Activated naive CD4-positive, alpha-beta T cell (primary cell): ENCODE results near the gene DGKG.

ENCODE experiments used
- DNase-seq, 4 experiments: peaks; one replicate each; lab custom pipeline; 2025; lab: John Stamatoyannopoulos, UW

The DGKG gene

GRCh38 chr3:186318135-186318534, 43.9 kb downstream of the DGKG start:
- DNase-seq, result no peak

DNA sequence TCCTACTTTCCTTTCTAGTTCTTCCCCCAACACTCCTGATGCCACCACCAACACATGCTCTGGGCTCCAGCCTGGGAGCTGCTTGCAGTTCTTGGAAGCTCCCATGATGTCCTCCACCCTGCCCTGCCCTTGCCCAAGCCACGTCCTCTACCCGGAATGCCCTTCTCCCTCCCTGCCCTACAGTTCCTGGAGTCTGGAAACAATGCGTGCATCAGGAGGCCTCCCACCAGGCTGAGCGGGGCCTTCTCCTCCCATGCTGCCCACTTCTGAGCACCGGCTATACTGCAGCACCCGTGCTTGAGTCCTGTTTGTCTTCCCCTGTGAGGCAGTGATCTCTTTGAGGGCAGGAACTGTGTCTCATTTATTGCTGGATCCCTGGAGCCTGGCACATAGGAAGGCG, 44.6 kb downstream of the DGKG start:
- no peak for DNase-seq

GRCh38 chr3:186316666-186317260, 45.3 kb downstream of the DGKG start:
- DNase-seq, result no peak

DNA sequence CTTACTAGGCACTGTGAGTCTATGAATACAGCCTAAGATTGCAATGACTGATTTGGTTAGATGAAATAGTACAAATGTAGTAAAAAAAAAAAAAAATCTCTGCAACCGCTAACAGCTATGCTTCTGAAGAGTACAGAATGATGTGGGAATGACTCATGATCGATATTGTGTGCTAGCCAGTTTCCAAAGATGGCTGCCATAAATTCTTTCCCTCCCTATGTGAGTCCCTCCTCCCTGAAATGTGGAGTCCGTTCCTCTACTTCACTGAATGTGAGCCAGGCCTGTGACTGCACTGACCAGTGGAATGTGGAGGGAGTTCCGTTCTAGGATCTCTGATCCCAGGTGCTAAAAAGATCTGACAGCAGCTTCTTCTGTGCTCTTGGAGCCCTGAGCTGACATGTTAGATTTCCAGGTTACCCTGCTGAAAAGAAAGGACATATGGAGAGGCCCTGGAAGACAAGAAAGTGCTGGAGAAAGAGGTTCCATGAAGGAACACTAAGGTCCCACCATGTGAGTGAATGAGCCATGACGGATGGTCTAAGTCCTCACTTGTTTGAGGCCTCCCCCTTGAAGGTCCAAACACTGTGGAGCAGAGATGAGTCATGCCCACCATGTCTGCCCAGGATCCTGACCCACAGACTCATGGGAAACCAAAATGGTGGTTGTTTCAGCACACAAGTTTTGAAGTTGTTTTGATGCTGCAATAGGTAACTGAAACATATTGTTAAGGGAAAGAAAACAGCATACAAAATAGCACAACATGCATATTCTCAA, 46.3 kb downstream of the DGKG start:
- no peak for DNase-seq

GRCh38 chr3:186314896-186315295, 47.1 kb downstream of the DGKG start:
- no peak for DNase-seq

DNA sequence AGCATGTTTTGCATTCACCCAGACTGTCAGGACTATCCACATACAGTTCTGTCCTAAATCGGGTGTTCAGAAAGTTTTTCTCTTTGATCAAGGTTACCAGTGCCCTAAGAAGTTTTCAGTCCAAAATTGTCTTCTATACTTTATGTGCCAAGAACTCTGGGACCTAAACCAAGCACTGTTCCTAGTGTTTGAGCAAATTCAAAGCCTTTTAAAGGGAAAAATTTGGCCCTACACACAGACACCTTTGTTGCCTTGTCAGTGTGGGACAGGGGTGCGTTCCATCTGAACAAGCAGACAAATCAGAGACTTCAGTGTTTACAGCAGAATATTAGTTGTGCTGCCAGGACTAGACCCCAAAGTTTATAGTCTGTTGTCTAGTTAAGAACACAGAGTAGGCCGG, 50.6 kb downstream of the DGKG start:
- DNase-seq, result no peak

DNA sequence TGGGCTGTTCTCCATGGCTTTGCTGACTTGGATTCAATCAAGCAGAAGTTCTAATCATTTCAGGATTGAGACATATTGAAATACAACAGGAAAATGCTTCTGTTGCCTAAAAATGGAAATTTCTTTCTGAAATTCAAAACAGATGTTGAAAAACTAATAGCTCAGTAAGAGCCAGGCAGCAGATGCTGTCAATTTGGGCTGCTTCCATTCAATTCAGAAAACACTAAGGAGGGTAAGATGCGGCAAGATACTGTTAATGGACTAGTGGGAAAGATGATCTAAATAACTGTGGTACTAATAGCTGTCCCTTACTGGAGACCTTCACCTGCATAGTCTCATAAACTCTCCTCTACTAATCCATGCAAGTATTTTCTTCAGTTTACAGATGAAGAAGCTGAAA, 53.5 kb downstream of the DGKG start:
- DNase-seq, result no peak

DNA sequence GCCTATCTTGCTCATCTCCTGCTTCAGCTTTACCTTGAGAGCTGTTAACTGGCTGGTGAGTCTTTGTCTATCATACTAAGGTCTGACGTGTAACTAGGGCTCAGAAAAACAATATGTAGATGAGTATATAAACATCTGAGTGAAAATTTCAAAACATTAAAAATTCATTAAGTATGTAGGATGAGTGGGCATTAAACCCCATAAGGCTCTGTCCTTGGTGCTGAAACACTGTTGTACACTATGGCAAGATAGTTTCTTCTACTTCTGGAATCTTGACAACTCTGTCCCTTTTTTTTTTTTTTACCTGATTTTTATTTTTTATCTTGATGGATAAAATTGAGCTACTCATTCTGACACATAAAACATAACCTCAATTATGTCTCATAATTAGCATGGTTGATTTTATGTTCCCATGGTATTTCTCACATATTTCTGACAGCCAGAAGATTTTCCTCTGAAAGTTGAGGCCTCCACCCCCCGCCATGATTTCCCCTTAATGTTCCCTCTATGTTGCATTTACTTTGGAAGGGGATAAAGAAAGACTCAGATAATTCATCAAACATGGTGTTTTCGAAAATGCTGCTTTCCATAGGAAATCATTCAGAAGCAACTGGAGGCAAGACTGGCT, 54.3 kb downstream of the DGKG start:
- DNase-seq, result no peak

- DNase-seq, result no peak
Measured at GRCh38 chr3:186305286-186305685, 56.7 kb downstream of the DGKG start.

GRCh38 chr3:186303965-186304364, 58.1 kb downstream of the DGKG start:
- no peak for DNase-seq

- DNase-seq, result no peak
Measured at GRCh38 chr3:186299327-186299726, 62.7 kb downstream of the DGKG start.

DNA sequence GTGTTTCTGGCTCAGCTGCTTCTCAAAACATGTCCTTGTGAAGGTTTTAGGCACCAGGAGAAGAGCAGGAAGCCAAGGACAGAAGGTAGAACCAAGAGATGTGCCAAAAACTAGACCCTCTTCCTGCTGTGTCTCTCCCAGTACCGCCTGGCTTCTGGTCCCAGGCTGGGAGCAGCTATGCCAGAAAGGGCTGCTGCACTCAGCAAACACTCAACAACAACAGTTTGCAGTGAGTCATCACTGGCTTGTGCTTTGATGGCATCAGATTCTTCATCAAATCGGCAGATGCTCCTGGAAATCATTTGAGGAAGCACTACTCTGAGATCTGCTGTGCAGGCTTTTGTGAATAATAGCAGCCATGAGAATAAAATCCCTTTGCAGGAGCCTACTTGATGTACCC, 63.2 kb downstream of the DGKG start:
- DNase-seq, result no peak

- no peak for DNase-seq
Measured at GRCh38 chr3:186290796-186291195, 71.2 kb downstream of the DGKG start.

GRCh38 chr3:186287711-186288110, 74.3 kb downstream of the DGKG start:
- DNase-seq, result no peak

DNA sequence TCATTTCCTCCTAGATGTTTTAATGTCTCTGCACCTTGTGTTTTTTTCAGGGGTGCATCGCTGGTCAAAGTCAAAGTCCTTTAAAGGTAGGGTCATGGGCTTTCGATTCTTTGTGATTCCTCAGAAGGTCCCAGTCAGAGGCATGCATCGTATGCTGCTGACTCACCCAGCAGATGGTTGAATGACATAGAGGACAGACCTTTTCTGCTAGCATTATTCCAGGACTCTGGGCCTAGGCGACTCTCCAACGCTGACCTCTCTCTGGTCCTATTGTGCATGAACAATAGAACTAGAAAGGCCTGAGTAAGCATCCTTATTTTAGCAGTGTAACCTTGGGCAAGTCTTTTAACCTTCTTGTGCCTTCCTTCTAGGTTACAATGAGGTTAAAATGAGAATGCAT, 75.9 kb downstream of the DGKG start:
- DNase-seq, result no peak

DNA sequence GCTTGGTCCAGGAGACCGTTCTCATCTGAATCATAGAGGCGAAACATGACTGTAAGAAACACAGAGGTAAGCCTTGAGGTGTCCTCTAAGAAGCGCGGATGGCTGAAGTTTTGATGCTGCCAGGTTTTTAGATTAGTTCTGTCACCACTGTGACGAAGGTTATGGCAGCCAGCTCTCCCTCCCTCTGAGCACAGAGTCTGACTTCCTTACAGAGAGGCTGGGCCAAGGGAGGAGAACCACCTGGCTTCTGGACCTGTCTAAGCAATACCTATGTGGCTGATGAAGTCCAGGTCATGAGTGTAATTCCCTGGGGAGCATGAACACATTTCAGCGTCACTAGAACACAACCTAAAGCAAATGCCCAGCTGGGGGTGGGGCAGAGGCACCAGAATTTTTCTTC, 77.4 kb downstream of the DGKG start:
- DNase-seq, result no peak

DNA sequence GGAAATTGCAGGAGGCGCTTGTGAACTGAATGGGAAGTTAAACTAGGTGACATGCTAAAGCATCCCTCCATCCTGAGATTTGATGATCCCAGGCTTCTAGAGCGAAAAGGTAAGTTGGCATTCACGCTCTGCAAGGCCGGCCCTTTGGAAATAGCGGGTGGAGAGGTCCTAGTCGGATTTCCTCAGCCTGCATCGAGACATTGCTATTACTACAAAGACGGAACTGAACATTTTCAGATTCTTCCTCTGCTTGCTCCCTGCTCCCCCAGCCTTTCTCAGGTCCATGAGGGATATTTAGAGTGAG, 77.7 kb downstream of the DGKG start:
- DNase-seq, result no peak

- no peak for DNase-seq
Measured at GRCh38 chr3:186283651-186284348, 78.2 kb downstream of the DGKG start.

- DNase-seq, result no peak
Measured at GRCh38 chr3:186283096-186283495, 78.9 kb downstream of the DGKG start.

GRCh38 chr3:186281176-186281575, 80.9 kb downstream of the DGKG start:
- no peak for DNase-seq

GRCh38 chr3:186280737-186281136, 81.3 kb downstream of the DGKG start:
- DNase-seq, result no peak

GRCh38 chr3:186277268-186277909, 84.6 kb downstream of the DGKG start:
- no peak for DNase-seq

DNA sequence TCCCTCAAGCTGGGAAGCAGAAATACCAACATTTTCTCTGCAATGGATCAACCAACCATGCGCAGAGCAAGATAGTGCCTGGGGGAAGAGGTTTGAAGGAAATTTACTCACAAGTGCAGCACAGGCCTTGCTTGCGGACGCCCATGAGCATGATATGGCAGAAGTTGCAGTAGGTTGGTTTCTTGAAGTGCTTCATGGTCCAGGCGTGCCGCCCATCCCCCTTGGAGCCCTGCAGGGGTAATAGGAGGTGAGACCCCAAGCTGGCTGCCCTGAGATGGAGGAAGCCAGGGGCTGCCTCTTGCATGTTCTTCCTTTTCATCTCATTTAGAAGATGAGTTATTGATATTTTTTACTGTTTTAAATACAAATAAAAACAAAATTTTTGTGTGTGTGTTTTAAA, 86.6 kb downstream of the DGKG start:
- no peak for DNase-seq
